Urinary bladder (tissue), 4 donors: ENCODE measurements around the gene LSM3. TPM values are rescaled to one million over a fixed set of nuclear protein-coding genes. Genes with fewer than 3 reads are reported as not detected.
A peak's percentile ranks its signal among the peaks of the same experiment; 100 is the strongest.

Experiments
- DNase-seq: peaks from one replicate; pipeline ENCODE4 v3.0.0-alpha.2; 2015; ENCODE audit errors: extremely low spot score
- H3K27ac ChIP-seq: one replicate; pipeline ENCODE4 v1.5.1; 2013; ENCODE audit warnings: low read depth, mild to moderate bottlenecking, moderate library complexity
- H3K36me3 ChIP-seq: one replicate; pipeline ENCODE4 v1.6.1; 2013; ENCODE audit warnings: mild to moderate bottlenecking, moderate library complexity; ENCODE audit not compliant: insufficient read depth
- H3K4me1 ChIP-seq: one replicate; pipeline ENCODE4 v1.6.1; 2013; ENCODE audit warnings: mild to moderate bottlenecking, moderate library complexity; ENCODE audit not compliant: insufficient read depth
- H3K4me3 ChIP-seq: one replicate; pipeline ENCODE4 v1.5.1; 2013; ENCODE audit warnings: low read depth, low read length
- WGBS: extraction: QIAGEN DNeasy Blood & Tissue Kit; methylation state at CpG from one replicate; pipeline ENCODE4 v1.1.7; 2013; 5-methylcytosine and 5-hydroxymethylcytosine counted together
- polyA plus RNA-seq: library from polyadenylated mRNA; stranded (reverse); fragments of 200-250 nt; gene quantifications from one replicate; pipeline ENCODE4 v1.2.3, GENCODE V29; 2013
- total RNA-seq: library from RNA; depleted of rRNA; stranded (reverse); fragments of >200 nt; gene quantifications from one replicate; pipeline ENCODE4 v1.2.3, GENCODE V29; 2014
- donor health status: healthy with polysubstance abuse.
- donor health status: healthy.

LSM3 gene
- total RNA-seq: 12.2 TPM
- 13.0 TPM for polyA plus RNA-seq

DNA sequence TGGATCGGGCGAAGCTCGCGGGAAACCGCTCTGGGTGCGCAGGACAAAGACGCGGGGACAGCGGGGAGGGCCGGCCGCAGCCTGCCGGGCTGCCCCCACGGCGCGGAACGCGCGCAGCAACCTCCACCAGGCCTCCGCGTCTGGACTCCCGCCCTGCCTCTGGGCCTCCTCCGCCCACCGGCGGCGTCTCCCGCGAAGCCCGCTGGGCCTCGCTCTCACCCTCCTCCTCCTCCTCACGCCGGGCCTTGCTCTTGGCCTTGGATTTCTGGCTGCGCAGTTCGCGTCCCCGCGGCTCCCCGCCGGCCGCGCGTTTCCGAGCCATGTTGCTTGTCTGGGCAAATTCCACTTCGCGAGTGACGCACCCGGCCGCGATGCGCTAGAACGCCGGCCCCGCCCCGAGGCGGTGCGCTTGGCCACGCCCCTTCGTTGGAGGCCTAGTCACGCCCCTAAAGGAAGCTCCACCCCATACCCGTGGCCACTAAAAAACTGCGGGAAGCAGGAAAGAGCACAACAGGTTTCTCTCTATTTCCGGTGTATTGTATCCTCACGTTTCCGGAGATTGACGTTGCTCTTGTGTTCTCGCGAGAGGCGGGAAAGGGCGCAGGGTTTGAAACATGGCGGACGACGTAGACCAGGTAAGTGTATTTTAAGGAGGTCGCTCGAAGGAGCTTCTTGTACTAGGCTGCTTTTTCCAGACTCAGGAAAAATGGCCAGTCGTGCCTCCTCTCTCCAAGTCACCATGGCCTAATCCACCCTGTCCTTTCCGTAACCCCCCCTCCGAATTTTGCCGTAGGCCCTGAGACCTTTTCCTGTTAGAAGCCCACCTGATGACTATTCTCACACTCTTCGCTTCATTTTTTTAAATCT, at the start of gene LSM3, which contains the start of gene XPC:
TSS of gene LSM3 (plus strand) at position 571 of the 867 bp plus-strand sequence. CDS start at position 615, 44 bp downstream.
TSS of gene XPC (minus strand) at position 355 of the 867 bp plus-strand sequence. CDS start at position 322, 33 bp downstream.
- WGBS: under 1% methylated on average over 78 of the region's 78 CpGs
- peak within 1 kb of the TSS; percentile 78 for H3K4me3 ChIP-seq
- peak within 1 kb of the TSS; percentile 94 for H3K27ac ChIP-seq
- H3K4me1 ChIP-seq: peaks cover 2% of the 10 kb centered on the region
- no peaks in the 10 kb centered on the region for H3K36me3 ChIP-seq
- DNase-seq: peak; percentile 99

DNA sequence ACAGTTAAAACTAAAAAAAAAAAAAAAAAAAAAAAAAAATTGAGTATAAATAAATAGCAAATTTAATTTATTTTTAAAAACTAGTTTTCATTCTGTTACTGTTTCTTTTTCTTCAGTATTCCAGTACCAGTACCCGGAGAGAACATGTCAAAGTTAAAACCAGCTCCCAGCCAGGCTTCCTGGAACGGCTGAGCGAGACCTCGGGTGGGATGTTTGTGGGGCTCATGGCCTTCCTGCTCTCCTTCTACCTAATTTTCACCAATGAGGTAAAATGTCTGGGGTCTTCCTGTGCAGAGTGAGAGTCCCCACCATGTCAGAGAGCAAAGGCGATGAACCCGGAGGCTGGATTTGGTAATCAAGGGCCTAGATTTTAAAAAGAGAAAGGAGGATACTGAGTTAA, 49.3 kb upstream of the LSM3 start:
- H3K4me3 ChIP-seq: no peak overlapping the region
- peaks cover 8% of the 10 kb centered on the region for H3K36me3 ChIP-seq
- DNase-seq: no peak
- 98% methylated on average over 6 of the region's 6 CpGs for WGBS
- no peak overlapping the region for H3K27ac ChIP-seq
- H3K4me1 ChIP-seq: no peaks in the 10 kb centered on the region

DNA sequence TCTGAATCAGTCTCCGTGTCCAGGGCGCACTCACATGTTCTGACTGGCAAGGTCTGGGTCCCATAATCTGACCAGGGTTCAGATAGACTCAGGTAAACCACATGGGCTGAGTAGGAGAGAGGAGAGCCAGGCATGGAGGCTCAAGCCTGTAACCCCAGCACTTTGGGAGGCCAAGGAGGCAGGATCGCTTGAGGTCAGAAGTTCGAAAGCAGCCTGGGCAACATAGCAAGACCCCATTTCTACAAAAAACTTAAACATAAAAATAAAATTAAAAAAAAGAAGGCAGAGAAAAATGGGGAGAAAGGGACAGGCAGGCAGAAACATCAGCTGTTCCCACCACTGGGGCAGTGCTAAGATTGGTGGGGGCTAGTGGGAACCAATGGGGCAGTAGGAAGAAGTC, 48.4 kb upstream of the LSM3 start:
- H3K4me3 ChIP-seq: no peak overlapping the region
- no peak overlapping the region for H3K27ac ChIP-seq
- H3K36me3 ChIP-seq: peaks cover 10% of the 10 kb centered on the region
- 95% methylated on average over 4 of the region's 4 CpGs for WGBS
- no peak for DNase-seq
- no peaks in the 10 kb centered on the region for H3K4me1 ChIP-seq

DNA sequence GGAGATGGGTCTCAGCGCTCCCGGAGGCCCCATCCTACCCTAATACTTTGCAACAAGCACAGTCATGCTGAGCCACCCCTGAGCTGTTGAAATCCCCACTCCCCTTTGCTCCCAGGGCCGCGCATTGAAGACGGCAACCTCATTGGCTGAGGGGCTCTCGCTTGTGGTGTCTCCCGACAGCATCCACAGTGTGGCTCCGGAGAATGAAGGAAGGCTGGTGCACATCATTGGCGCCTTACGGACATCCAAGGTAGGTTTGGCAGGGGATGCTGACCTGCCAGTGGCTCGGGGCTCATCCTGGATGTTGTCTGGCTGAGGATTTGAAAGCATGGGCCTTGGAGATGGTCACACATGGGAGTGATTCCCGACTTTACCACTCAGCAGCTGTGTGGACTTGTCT, 47.9 kb upstream of the LSM3 start:
- no peak overlapping the region for H3K4me3 ChIP-seq
- peaks cover 15% of the 10 kb centered on the region for H3K36me3 ChIP-seq
- no peaks in the 10 kb centered on the region for H3K4me1 ChIP-seq
- WGBS: 96% methylated on average over 12 of the region's 12 CpGs
- no peak overlapping the region for H3K27ac ChIP-seq
- no peak for DNase-seq

DNA sequence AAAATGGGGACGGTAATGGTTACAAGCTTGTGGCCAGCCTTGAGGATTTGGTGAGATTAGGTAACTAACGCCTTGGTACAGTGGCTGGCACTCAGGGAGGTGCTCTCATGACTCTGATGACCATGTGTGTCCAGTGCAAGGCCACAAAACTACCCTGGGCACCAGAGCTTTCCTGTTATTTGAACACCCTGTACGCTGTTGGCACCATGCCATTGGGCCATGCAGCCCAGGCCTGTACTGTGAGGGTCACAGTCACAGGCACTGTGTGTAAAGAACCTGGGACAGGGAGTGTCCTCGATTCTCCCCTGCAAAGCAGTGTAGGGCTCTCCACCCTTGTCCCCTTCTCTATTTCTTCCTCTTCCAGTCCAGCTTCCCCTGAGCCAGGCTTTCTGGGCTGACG, 47.5 kb upstream of the LSM3 start:
- no peak for DNase-seq
- WGBS: 86% methylated on average over 5 of the region's 5 CpGs
- Histone ChIP-seq H3K4me3 (no peak overlapping the region), H3K36me3 (peaks cover 15% of the 10 kb centered on the region), H3K27ac (no peak overlapping the region), H3K4me1 (no peaks in the 10 kb centered on the region)

DNA sequence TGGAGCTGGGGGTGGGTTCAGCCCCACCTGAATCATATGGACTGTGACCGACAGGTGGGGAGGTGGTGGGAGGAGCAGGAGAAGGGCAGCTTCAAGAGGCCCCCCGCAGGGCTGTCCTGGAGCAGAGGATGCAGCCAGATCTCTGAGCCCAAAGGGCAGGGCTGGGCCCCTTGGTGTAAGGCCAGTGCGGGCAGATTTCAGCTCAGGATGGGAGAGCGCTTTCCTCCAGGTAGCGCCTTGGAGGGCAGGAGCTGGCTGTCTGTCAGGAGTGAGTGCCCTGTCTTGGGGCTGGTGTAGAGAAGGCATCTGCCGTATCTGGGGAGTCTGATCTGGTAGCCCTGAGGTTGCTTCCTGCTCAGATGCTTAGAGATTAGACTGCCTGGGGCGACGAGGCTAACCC, 46.5 kb upstream of the LSM3 start:
- no peak overlapping the region for H3K27ac ChIP-seq
- no peaks in the 10 kb centered on the region for H3K4me1 ChIP-seq
- DNase-seq: no peak
- peaks cover 15% of the 10 kb centered on the region for H3K36me3 ChIP-seq
- no peak overlapping the region for H3K4me3 ChIP-seq
- 90% methylated on average over 8 of the region's 8 CpGs for WGBS

DNA sequence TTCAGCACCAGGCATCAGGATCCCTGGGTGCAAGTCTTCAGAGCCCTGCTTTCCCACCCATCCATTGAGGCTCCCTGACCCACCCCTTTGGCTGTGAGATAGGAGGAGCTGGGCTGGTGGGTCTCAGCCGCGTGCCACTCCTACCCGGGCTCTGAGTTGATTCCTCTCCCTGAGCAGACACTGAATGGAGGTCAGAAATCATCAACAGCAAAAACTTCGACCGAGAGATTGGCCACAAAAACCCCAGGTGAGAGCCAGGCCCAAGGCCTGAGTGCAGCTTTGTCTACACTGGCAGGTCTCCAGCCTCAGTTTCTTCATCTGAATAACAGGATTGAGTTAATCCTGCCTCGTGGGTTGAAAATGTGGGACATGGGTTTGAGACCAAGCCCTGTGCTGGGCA, 45.9 kb upstream of the LSM3 start:
- Histone ChIP-seq H3K4me3 (no peak overlapping the region), H3K4me1 (no peaks in the 10 kb centered on the region), H3K27ac (no peak overlapping the region), H3K36me3 (peaks cover 15% of the 10 kb centered on the region)
- DNase-seq: no peak
- WGBS: 92% methylated on average over 6 of the region's 6 CpGs

DNA sequence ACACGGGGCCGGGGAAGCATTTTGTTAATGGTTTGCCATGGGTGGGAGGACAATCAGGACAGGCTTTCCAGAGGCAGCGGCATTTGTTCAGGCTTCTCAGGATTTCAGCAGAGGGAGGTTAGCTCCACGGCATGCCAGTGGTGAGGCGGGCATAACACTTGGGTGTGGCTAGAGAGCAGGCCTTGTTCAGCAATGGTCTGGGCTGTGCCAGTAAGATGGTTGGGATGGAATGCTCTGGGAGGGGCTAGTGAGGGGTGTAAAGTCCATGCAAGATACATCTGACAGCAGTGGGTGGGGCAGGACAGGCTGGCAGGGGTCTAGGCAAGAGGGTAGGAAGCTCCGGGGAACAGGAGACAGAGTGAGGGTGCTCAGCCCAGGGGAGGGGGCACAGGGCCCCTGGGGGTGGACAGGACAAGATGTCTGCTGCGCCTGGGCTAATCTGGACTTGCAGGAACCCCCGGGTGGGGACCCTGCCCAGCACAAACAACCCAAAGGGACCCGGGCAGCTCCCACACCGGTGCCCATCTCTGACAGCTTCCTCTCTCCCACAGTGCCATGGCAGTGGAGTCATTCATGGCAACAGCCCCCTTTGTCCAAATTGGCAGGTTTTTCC, 45.3 kb upstream of the LSM3 start:
- WGBS: 90% methylated on average over 10 of the region's 10 CpGs
- no peaks in the 10 kb centered on the region for H3K4me1 ChIP-seq
- no peak for DNase-seq
- no peak overlapping the region for H3K27ac ChIP-seq
- H3K36me3 ChIP-seq: peaks cover 15% of the 10 kb centered on the region
- no peak overlapping the region for H3K4me3 ChIP-seq

DNA sequence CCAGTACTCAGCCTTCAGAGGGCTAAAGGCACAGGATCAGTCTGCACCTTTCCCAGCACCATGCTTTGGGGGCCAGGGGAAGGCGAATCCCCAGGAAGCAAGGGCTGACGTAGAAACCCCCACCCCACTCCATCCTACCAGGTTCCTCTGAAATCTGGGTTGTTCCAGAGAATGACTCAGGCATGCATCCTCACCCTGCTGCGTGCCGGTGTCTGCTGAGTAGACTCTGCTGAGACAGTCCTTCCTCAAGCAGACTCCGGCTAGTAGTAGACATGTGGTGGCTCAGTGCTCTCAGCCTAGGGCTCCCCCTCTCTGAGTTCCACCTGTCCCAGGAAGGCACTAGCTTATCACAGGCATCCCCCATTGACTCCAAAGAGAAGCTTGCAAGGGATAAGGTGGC, 44.7 kb upstream of the LSM3 start:
- Histone ChIP-seq H3K27ac (no peak overlapping the region), H3K36me3 (peaks cover 15% of the 10 kb centered on the region), H3K4me1 (no peaks in the 10 kb centered on the region), H3K4me3 (no peak overlapping the region)
- WGBS: 97% methylated on average over 5 of the region's 5 CpGs
- no peak for DNase-seq

DNA sequence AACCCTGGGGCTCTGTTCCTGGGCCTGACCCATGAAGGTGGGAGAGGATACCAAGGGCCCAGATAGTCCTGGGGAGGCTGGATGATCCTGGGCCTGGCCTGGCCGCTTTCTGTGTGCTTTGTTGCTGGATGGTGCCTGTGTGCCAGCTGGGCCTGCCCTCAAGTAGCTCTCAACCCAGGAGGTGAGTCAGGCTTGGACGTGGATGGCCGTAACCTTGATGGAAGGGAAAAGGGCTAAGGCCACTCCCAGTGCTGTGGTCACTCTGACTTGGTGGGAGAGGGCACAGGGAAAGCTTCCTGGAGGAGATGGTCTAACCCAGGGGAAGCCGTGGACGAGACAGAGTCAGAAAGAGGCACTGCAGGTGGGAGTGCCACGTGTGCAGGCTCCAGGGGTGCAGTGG, 44.3 kb upstream of the LSM3 start:
- no peak for DNase-seq
- Histone ChIP-seq H3K36me3 (peaks cover 15% of the 10 kb centered on the region), H3K27ac (no peak overlapping the region), H3K4me3 (no peak overlapping the region), H3K4me1 (no peaks in the 10 kb centered on the region)
- 91% methylated on average over 6 of the region's 6 CpGs for WGBS

DNA sequence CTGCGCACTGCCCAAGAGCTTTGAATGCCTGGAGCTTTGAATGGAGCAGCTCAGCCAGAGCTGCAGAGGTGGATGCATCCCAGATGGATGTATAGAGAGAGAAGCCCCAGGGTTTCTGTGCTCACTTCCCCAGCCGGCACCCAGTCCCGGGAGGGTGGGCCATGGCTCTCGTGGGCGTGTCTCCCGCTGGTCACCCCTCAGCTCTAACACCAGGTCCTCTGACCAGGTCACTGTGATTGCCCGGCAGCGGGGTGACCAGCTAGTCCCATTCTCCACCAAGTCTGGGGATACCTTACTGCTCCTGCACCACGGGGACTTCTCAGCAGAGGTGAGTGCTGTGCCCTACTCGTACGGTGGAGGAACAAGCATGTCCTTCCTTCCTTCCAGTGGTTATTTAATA, 43.0 kb upstream of the LSM3 start:
- H3K4me1 ChIP-seq: no peaks in the 10 kb centered on the region
- DNase-seq: no peak
- H3K36me3 ChIP-seq: peaks cover 13% of the 10 kb centered on the region
- H3K27ac ChIP-seq: no peak overlapping the region
- no peak overlapping the region for H3K4me3 ChIP-seq
- WGBS: 90% methylated on average over 11 of the region's 11 CpGs

DNA sequence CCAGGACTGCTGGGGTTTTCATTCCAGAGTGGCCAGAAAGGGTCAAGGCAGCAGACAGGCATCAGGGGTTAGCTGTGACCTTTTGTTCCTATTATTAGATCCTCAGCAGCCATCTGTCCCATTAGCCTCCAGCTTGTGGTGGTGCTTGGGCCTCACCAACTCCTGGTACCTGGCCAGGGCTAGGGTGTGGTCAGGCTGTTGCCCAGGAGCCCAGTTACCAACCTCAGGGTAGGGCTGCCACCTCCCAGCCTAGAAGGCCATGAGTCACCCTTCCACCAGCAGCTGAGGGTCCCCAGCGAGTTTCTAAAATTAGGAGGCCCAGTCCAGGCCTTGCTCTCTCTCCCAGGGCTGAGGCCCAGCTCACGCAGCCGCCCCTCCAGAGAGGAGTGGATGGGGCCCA, 41.6 kb upstream of the LSM3 start:
- 84% methylated on average over 3 of the region's 3 CpGs for WGBS
- no peak overlapping the region for H3K4me3 ChIP-seq
- no peak overlapping the region for H3K27ac ChIP-seq
- no peaks in the 10 kb centered on the region for H3K4me1 ChIP-seq
- no peak for DNase-seq
- peaks cover 13% of the 10 kb centered on the region for H3K36me3 ChIP-seq

DNA sequence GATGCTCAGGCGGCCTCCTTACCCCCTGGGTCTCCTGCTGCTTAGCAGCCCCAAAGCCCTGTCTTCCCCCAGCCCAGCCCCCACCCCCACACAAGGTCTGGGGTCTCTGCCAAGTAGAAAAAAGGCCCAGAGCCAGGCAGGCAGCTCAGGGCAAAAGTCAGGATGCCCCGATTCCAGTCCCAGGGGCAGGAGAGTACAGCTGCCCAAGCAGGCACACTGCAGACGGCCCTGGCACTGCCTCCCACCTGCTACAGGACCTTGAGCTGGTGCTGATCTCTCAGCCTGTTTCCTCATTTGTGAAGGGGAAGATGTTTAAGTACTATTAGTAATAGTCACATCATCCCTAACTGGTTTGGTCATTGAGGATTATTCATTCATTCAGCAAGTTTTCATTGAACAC, 41.2 kb upstream of the LSM3 start:
- 54% methylated on average over 3 of the region's 3 CpGs for WGBS
- peaks cover 13% of the 10 kb centered on the region for H3K36me3 ChIP-seq
- H3K4me3 ChIP-seq: no peak overlapping the region
- no peak for DNase-seq
- no peaks in the 10 kb centered on the region for H3K4me1 ChIP-seq
- no peak overlapping the region for H3K27ac ChIP-seq
